Neural crest cell (in vitro differentiated cells): ENCODE measurements around the gene ZNF33A. TPM values are rescaled to one million over a fixed set of nuclear protein-coding genes. Genes with fewer than 3 reads are reported as not detected.
A peak's percentile ranks its signal among the peaks of the same experiment; 100 is the strongest.
"Not testable (repeated sequence)": the region's sequence is repeated elsewhere in the genome, so short reads cannot be mapped to it uniquely, and the experiment has no call there.

ENCODE experiments used
- DNase-seq: peaks from one replicate; pipeline ENCODE4 v3.0.0; 2021; ENCODE audit warnings: low read depth, mixed read lengths, low spot score
- H3K27ac Mint-ChIP-seq: one replicate; pipeline ENCODE4 v1.8.0; 2021; ENCODE audit warnings: mild to moderate bottlenecking, mixed read lengths; ENCODE audit not compliant: unreplicated experiment
- H3K27me3 Mint-ChIP-seq: 2 replicates; pipeline ENCODE4 v1.8.0; 2021; ENCODE audit warnings: low read depth, mild to moderate bottlenecking, mixed read lengths
- H3K36me3 Mint-ChIP-seq: 2 replicates; pipeline ENCODE4 v1.8.0; 2021; ENCODE audit warnings: low read depth, mild to moderate bottlenecking, mixed read lengths
- H3K4me1 Mint-ChIP-seq: 2 replicates; pipeline ENCODE4 v1.8.0; 2021; ENCODE audit warnings: mixed read lengths
- H3K4me3 Mint-ChIP-seq: one replicate; pipeline ENCODE4 v1.8.0; 2021; ENCODE audit warnings: mild to moderate bottlenecking, mixed read lengths
- H3K9me3 Mint-ChIP-seq: 2 replicates; pipeline ENCODE4 v1.8.0; 2021; ENCODE audit warnings: mixed read lengths
- CTCF ChIP-seq: fragments of 200-600 bp; sonication (generic); conservative IDR thresholded peaks from 2 replicates; pipeline ENCODE4 v1.5.0; 2021; ENCODE audit warnings: antibody characterized with exemption, mild to moderate bottlenecking
- total RNA-seq: library from RNA; stranded (reverse); gene quantifications from 2 replicates; pipeline ENCODE4 v1.2.1, GENCODE V29; 2021

The ZNF33A gene
- total RNA-seq, 1 donor from 2014 or later, result 27.8 TPM

- H3K36me3 Mint-ChIP-seq, result peaks cover 2% of the 10 kb centered on the region
- no peak for TF ChIP-seq CTCF
- H3K4me3 Mint-ChIP-seq, result no peak overlapping the region
- peaks cover 29% of the 10 kb centered on the region for H3K27me3 Mint-ChIP-seq
- H3K27ac Mint-ChIP-seq, result no peak overlapping the region
- no peaks in the 10 kb centered on the region for H3K9me3 Mint-ChIP-seq
- H3K4me1 Mint-ChIP-seq, result peaks cover 24% of the 10 kb centered on the region
- DNase-seq, result no peak
Observed at GRCh38 chr10:38007551-38007950, 2.9 kb upstream of the ZNF33A start.

- Mint-ChIP-seq H3K9me3 (no peaks in the 10 kb centered on the region), H3K27ac (no peak overlapping the region), H3K27me3 (peaks cover 29% of the 10 kb centered on the region), H3K4me3 (peak overlapping the region; percentile 54), H3K36me3 (peaks cover 2% of the 10 kb centered on the region), H3K4me1 (peaks cover 27% of the 10 kb centered on the region)
- DNase-seq, result no peak
- no peak for TF ChIP-seq CTCF
Observed at GRCh38 chr10:38007991-38008390, 2.5 kb upstream of the ZNF33A start.

- no peaks in the 10 kb centered on the region for H3K27me3 Mint-ChIP-seq
- no peak overlapping the region for H3K27ac Mint-ChIP-seq
- peaks cover 15% of the 10 kb centered on the region for H3K9me3 Mint-ChIP-seq
- DNase-seq, result no peak
- no peak overlapping the region for H3K4me3 Mint-ChIP-seq
- TF ChIP-seq CTCF, result no peak
- peaks cover 17% of the 10 kb centered on the region for H3K4me1 Mint-ChIP-seq
- H3K36me3 Mint-ChIP-seq, result peaks cover 49% of the 10 kb centered on the region
Observed at GRCh38 chr10:38016354-38016753, 5.9 kb downstream of the ZNF33A start.

GRCh38 chr10:38019124-38019523 lies 8.6 kb downstream of the ZNF33A start:
- H3K27ac Mint-ChIP-seq, H3K4me1 Mint-ChIP-seq, H3K27me3 Mint-ChIP-seq, DNase-seq, H3K4me3 Mint-ChIP-seq: not testable (repeated sequence)
- Mint-ChIP-seq H3K36me3 (peaks cover 58% of the 10 kb centered on the region), H3K9me3 (peaks cover 15% of the 10 kb centered on the region)

- no peaks in the 10 kb centered on the region for H3K27me3 Mint-ChIP-seq
- DNase-seq, result no peak
- no peaks in the 10 kb centered on the region for H3K4me1 Mint-ChIP-seq
- H3K36me3 Mint-ChIP-seq, result peaks cover 48% of the 10 kb centered on the region
- no peak overlapping the region for H3K27ac Mint-ChIP-seq
- no peak overlapping the region for H3K4me3 Mint-ChIP-seq
- peaks cover 4% of the 10 kb centered on the region for H3K9me3 Mint-ChIP-seq
- no peak for TF ChIP-seq CTCF
Observed at GRCh38 chr10:38025283-38025682, 14.8 kb downstream of the ZNF33A start.

GRCh38 chr10:38027986-38028385 lies 17.5 kb downstream of the ZNF33A start:
- Mint-ChIP-seq H3K27ac (no peak overlapping the region), H3K4me3 (no peak overlapping the region), H3K4me1 (no peaks in the 10 kb centered on the region), H3K9me3 (no peaks in the 10 kb centered on the region), H3K36me3 (peaks cover 45% of the 10 kb centered on the region), H3K27me3 (no peaks in the 10 kb centered on the region)
- no peak for DNase-seq
- TF ChIP-seq CTCF, result no peak
